GM21390 (cell line): ENCODE data around the gene LEP.

Source experiments
- ATAC-seq: cut with Tn5 transposase; IDR thresholded peaks from one replicate; pipeline ENCODE4 v1.9.1; 2021; ENCODE audit not compliant: unreplicated experiment

The LEP gene

DNA sequence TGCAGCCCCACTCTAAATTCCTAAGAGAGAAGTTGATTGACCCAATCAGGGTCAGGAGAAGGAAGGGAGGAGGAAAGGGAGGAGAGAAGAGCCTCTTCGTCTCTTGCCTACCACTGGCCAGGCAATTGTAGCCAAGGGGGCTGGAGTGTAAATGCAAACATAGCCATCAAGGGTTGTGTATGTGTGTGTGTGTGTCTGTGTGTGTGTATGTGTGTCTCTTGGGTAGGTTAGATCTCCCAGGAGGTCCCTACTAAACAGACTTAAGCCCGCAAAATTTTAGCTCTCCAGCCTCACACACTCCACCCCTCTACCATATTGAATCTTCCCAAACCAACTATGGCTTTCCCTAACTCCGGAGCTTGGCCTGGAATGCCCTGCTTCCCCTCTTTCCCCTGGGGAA, 3.8 kb downstream of the LEP start:
- no peak for ATAC-seq

DNA sequence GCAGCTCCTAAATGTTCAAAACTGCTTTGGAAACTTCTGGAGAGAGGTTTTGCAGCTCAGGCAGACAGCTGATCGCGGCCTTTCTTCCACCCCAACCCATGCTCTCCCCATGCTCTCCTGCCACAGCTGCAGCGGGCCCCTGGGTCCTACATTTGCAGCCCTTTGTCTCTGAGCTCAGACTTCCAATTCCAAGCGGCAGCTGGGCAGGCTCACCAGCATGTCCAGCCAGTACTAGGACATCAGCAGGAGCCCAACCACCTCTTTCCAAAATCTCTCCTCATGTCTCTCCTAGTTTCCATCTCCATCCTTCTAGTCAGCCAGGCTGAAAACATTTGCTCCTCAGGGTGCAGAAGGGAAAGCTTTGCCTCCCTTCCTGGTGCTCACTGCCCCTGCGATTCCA, 6.0 kb downstream of the LEP start:
- no peak for ATAC-seq

DNA sequence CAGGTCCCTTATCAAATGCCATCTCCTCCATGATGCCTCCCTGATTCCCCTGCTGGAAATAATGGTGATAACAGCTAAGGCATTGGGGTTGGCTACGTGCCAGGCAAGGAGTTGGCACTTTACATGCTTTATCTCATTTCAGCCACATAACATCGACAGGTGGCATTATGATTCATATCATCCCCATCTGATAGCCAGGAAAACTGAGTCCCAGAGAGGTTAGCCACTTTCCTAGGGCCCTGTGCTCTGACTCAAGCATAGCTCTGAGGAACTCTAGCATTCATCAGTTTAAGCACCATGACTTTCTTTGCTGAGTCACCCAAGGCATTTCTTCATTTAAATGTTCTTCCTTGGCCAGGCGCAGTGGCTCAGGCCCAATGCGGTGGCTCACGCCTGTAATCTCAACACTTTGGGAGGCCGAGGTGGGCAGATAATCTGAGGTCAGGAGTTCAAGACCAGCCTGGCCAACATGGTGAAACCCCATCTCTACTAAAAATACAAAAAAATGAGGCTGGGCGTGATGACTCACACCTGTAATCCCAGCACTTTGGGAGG, 6.6 kb downstream of the LEP start:
- ATAC-seq: no peak

DNA sequence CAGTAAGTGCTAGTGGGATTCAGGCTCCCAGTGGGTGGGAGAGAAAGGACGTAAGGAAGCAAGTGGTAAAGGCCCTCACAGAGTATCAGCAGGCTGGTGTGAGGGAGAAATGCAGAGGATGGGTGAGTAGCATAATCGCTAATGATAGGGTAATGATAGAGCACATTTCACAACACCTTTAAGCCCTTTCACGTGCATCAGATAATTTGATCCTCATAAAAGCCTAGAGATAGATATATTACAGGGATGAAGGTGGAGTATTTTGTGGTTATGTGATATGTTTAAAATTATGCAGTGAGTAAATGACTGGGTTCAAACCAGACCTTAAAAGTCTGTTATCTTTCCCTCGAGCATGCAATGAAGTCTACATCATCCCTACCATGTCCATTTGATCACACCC, 10.3 kb downstream of the LEP start:
- ATAC-seq: no peak

DNA sequence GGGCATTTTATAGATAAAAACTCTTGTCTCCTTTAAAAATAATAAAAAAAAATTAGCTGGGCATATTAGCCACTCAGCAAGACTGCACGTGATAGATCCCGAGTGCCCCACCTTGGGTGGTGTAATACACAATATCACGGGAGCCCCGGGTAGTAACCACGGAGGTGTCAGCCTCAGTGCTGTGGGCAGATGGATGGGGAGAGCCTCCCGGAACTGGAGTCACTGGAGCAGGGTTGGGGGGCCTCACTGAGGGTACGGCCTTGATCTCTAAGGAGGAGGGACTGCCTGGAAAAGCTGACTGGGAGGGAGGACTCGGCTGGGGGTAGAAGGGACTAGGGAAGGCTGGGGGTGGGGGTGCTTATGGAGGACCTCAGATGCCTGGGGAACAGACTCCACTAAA, 12.6 kb downstream of the LEP start:
- no peak for ATAC-seq

DNA sequence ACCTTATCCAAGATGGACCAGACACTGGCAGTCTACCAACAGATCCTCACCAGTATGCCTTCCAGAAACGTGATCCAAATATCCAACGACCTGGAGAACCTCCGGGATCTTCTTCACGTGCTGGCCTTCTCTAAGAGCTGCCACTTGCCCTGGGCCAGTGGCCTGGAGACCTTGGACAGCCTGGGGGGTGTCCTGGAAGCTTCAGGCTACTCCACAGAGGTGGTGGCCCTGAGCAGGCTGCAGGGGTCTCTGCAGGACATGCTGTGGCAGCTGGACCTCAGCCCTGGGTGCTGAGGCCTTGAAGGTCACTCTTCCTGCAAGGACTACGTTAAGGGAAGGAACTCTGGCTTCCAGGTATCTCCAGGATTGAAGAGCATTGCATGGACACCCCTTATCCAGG, 13.4 kb downstream of the LEP start:
- ATAC-seq: no peak

DNA sequence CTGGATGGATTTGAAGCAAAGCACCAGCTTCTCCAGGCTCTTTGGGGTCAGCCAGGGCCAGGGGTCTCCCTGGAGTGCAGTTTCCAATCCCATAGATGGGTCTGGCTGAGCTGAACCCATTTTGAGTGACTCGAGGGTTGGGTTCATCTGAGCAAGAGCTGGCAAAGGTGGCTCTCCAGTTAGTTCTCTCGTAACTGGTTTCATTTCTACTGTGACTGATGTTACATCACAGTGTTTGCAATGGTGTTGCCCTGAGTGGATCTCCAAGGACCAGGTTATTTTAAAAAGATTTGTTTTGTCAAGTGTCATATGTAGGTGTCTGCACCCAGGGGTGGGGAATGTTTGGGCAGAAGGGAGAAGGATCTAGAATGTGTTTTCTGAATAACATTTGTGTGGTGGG, 14.2 kb downstream of the LEP start:
- ATAC-seq: no peak

DNA sequence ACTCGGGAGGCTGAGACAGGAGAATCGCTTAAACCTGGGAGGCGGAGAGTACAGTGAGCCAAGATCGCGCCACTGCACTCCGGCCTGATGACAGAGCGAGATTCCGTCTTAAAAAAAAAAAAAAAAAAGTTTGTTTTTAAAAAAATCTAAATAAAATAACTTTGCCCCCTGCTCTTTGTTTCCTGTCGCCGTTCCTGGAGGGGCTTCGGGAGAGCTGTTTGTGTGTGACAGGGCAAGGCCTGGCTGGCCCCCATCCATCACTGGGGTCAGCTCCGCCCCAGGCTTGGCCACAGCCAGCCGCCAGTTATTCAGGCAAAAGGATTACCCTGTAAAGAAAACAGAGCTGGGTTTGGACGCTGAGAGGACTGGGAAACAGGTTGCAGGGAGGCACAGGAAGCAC, 16.4 kb downstream of the LEP start:
- no peak for ATAC-seq

DNA sequence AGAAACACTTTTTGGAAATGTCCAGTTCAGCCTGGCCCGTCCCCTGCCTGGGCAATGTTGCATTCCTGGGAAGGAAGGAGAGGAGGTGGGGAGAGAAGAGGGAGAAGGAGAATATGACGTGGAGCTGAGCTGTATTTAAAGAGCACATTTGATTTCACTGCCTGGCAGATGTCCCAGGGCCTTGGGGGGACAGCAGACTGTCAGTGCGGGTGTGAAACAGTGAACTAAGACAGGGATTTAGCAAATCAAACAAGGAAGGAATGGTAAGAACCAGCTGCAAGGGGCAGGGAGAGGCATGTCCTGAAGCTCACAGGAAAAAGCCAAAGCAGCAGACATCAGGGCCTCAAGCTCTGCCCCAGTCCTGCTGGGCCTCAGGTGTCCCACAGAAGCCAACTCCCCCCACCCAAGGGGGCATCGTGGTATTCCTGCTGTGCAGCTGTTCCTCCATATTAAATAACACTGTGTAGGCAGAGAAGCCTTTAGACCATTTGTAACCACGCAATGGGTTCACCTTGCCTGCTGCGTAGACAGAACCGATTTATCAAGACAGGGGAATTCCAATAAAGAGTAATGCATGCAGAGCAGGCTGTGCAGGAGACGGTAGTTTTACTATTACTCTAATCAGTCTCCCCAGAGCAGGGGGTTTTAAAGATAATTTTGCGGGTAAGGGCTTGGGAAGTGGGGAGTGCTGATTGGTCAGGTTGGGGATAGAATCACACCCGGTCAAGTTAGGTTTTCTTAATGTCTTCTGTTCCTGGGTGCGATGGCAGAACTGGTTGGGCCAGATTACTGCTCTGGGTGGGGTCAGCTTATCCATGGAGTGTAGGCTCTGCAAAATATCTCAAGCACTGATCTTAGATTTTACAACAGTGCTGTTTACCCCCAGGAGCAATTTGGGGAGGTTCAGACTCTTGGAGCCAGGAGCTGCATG, 18.3 kb downstream of the LEP start:
- ATAC-seq: no peak

DNA sequence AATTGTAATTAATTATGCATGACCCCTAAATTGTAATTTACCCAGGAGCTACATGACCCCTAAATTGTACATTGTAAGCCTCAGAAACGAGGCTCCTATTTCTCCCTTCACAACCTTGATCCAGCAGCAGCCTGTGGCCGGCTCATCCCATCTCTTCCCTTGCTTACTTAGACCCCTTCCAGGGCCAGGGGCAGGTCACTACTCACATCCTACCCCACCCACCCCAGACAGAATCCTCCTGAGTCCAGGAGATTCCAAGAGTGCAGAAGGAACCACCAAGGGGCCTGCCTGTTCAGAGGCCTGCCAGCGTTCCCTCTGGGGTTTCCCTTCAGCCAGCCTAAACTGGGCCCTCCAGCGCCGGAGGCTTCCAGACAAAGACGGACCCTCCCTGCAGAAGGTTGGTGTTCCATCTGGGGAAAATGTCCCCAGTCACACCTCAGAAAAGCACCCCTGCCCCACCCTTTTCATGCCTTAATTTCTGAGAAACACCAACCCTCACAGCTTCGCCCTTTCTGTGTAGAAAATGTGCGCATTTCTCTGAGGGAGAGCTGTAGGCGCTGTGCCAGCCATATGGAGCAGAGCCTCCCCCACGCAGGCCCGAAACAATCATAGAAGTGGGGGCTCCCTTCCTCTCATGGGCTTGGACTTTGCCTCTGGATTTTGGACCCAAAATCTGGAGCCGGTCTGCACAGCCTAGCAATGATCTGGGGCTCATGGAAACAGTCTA, 19.2 kb downstream of the LEP start:
- ATAC-seq: no peak

DNA sequence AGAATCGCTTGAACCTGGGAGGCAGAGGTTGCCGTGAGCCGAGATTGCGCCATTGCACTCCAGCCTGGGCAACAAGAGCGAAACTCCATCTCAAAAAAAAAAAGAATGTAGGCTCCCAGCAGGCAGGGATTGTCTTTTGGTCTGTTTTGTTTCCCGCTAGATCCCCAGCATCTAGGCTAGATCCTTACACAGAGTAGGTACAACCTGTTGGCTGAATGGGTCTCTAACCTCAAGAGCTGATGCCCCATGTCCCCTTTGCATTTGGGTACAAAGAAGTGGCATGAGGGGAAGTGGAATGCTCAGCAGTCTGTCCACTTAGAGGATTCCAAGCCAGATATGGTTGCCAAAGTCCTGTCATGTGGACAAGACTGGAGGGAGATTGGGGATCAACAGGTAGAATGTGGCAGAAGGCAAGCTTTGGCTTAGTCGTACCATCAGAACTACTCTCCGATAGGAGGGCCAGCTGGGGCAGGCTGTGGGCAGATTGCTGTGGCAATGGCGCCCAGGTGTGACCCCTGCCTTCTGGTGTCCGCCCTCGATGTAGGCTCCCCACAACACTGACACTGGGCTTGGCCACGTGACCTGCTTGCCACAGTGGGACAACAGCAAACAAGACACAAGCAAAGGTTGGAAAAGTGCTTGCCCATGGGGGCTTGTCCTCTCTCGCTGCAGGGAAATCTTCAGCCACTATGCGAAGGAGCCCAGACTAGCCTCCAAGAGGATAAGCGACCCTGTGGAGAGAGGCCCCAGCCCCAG, 21.4 kb downstream of the LEP start:
- ATAC-seq: no peak

DNA sequence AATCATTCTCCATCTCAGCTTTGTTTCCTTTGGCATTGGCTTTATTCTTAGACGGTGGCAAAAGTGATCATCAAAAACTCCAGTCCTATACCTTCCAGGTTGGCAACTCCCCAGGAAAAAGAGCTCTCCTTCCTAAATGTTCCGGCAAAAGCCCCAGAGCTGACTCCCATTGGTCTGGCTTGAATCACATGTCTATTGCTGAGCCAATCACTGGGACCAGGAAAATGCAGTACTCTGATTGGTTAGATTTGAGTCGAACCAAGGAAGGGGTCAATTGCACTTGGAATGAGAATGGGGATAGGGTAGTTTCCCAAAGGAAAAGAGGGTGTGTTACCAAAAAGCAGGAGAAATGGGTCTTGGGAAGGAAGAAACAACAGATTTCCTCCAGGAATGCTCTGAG, 22.3 kb downstream of the LEP start:
- ATAC-seq: no peak

DNA sequence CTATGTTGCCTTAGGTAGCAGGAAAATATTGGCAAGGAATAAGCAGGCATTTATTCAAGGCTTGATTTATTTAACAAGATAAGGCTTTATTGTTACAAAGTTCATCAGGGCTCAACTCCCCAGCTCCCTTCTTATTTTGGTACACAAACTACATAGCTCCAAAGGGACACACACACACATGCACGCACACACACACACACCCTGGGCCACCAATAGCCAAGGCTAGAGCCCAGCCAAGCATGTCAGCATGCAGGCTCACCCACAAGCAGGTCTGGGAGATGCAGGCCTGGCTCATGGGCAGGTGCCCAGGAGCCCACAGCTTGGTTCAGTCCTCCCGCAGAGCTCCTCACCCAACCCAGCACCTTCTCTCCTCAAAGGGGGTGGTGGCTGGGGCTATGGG, 23.4 kb downstream of the LEP start:
- ATAC-seq: no peak

DNA sequence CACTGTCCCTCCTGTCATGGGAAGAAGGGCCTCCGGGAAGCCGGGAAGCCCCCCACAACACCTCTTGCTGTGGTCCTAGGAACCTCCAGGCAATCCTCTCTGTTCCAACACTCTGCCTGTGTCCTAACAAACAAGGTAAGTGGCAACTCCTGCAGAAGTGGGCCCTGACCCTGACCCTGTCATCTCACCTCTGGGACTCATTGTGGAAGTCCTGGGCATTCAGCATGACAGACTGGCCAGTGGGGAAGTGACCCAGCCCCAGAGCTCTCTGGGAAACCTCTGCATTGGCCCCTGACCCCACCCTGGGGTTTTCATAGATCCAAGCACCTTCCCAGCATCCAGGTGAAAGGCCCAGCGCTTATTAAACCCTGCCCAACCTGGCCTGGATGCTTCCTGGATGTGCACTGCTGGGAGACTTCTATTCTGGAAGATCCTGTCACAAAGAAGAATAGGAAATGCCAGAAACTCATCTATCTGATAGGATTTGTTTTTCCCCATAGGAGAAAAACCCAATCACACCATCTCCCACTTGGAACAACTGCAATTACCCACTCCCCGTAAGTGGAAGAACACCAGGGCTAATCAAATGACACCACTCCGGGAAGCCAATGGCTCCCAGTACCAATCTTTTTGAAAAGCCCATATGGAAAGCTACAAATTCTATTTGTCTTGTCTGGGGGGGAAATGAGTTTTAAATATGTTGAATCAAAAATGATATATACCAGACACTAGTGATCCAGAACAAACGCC, 24.3 kb downstream of the LEP start:
- ATAC-seq: no peak

DNA sequence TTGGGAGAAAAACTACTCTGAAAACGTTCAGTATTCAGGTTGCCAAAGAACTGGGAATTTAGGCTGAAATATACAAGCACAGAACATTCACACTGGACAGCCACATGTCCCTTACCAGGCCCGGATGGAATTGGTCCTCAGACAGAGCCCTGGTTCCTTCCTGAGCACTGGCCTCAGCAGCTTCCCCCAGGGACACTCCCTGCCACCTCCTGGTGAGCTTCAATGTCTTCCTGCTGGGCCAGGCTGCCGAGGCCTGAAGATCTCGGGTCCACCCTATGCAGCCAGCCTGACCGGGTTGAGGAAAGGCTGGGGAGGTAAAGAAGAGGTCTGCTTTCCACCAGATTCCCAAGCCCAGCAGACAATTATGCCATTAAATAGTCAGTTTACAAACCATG, 24.8 kb downstream of the LEP start:
- ATAC-seq: no peak

DNA sequence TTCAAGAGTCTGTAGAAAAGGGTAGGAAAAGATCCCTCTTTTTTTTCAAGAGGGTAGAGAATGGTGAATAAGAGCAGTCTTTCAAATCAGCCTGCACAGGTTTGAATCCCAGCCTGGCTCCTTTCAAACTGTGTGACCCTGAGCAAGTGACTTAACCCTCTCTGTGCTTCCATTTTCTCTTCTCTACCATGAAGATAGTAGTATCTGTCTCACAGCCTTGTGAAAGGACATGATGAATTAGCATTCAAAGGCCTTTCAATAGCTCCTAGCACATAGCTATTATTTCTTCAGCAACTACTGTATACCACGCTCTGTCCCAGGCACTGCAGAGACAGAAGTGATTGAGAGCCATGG, 25.4 kb downstream of the LEP start:
- no peak for ATAC-seq

DNA sequence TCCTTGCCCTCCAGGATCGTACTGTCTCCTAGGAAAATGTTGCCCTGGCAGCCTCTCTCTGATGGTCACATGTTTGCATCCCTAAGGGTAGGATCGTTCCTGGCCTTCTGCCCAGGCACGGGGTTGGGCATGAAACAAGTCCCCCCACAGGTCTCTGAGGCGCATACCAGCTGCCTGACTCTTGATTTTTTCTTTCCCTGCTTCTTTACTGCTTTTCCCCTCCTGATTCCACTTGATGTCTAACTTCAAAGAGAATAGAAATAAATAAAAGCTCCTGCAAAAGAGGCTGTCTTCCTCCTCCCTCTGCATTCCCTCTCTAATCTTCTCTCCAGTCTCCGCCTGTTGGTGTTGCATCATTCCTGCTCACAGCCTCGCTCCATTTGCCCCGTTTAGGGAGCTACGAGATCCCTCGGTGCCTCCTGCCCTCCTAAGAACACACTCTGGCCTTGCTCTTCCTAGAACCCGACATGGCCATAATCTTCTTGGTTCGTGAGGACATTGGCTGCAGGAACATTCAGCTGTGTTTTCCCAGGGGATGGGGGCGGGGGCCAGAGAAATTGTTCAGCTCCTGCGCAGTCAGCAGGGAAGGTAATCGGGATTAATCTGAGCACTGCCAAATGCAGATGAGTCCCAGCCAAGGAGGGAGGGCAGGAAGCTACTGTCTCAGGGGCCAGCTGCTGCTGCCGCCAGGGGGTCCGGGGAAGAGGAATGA, 26.0 kb downstream of the LEP start:
- no peak for ATAC-seq

DNA sequence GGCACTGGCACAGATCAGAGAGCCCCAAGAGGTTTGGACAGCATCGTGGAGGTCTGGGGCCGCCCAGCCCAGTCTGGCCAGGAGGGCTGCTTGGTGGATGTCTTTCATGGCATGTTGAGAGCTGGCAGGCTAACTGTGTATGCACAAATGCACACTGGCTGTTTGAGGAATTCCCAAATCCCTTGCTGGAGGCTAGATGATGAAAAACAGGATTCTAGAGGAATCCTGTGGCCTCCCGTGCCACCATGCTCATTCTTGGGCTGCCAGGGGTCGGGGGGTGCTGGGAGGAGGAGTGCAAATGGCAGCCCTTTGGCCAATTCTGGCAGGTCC, 26.5 kb downstream of the LEP start:
- no peak for ATAC-seq

DNA sequence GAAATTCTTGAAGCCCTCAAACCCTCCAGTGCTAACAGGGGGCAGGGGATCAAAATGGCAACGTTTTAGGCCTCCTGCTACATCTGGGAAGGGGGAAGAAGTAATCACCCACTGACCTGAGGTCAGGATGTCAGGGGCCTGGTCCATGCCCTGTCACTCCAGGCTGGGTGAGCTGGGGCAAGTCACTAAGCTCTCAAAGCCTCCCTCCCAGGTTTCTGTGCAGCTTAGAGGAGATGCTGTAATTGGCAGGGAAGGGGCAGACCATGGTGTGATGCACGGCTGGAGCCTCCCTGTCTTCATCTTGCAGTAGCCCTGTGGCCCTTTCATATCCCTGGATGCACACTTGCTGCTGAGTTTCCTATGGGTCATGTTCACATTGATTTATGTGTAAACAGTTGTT, 27.2 kb downstream of the LEP start:
- no peak for ATAC-seq

DNA sequence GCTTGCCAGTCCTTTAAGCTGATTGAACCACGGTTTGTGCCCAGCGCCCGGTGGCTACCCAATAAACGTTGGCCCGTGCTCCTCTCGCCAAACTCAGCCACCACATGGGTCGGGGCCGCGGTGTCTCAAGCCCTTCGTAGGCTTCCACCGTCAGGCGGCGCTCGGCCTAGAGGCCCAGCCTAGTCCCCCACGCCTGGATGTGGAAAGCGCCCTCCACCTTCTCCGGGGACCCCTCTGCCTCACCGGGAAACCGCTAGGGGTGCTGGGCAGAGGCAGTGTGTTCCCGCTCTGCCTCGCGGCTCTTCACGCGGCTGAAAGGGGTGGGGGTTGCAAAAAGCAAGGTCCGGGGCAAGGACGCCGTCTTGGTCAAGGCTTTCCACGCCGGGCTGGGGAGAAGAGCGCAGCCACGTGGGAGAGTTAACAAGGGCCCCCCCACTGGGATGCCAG, 29.8 kb downstream of the LEP start:
- ATAC-seq: no peak
